ENCODE results near the gene KRTAP5-11. TPM values are rescaled to one million over a fixed set of nuclear protein-coding genes. Genes with fewer than 3 reads are reported as not detected.

The KRTAP5-11 gene
- total and polyA plus RNA-seq, 2 donors (not counting 1 experiment from before 2014, with no cell fraction given) = not detected

DNA sequence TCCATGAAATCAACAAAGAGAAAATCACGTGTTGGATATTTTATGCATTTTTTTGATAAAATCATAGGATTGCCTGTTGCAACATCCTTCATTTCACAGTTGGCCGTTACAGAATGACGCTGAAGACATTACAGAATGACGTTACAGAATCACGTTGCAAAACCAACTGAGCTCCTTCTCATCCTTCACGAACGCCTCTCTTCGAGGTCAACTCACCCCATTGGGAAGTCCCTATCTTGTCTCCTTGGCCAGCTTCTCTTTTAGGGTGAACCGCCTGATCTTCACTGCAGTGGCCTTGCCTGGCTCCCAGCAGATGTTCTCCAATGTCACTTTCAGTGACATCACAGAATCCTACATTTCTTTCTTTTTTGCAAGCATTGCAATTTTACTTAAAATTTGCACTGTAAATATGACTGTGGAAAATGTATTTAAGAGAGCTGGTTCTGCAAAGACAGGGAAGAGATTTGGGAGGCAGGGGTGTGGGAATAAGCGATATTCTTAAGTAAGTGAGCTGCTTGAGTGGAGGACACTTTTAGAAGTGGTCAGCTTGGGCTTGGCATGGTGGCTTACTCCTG is 50.6 kb downstream of the KRTAP5-11 start:
- H4K20me1 ChIP-seq (ENCODE audit: control insufficient read depth, insufficient read depth, low read length, poor library complexity, severe bottlenecking) = no peaks in the 10 kb centered on the region
- intact Hi-C loops (cut with micrococcal nuclease) = no loop called here
- H3K79me2 ChIP-seq (ENCODE audit: control insufficient read depth, insufficient read depth, low read length) = no peaks in the 10 kb centered on the region
- H3K9me3 ChIP-seq (ENCODE audit: control extremely low read depth in 1 of 3, control insufficient read depth in 2 of 3, insufficient read depth in 1 of 3, low read length in 2 of 3) = no peaks in the 10 kb centered on the region
- no peak overlapping the region for H2AFZ ChIP-seq (ENCODE audit: insufficient read depth, low read depth, low read length, poor library complexity, severe bottlenecking)
- H3K4me1 Mint-ChIP-seq = peaks cover 4% of the 10 kb centered on the region
- ChIA-PET POLR2A (no interaction called here), CTCF (interaction anchor here (1.1 kb wide), 2 partner anchors 30 to 717 kb away, joined by 3 read pairs; no protein-coding TSS in a partner anchor)
- H3K4me2 ChIP-seq (replicated peaks; ENCODE audit: low read depth, low read length, poor library complexity, severe bottlenecking) = no peak overlapping the region
- H3K27me3 ChIP-seq (replicated peaks in 1 of 4; ENCODE audit: control extremely low read depth in 1 of 4, control insufficient read depth in 3 of 4, insufficient read depth in 4 of 4, low read length in 3 of 4) = no peaks in the 10 kb centered on the region
- H3K9me3 Mint-ChIP-seq (ENCODE audit: insufficient read depth) = no peaks in the 10 kb centered on the region
- no peak overlapping the region for H3K9ac ChIP-seq (ENCODE audit: low read length)
- no peaks in the 10 kb centered on the region for H3K36me3 ChIP-seq (replicated peaks in 1 of 2; ENCODE audit: control extremely low read depth in 1 of 2, control insufficient read depth in 1 of 2, extremely low read depth in 1 of 2, insufficient read depth in 2 of 2, low read length in 1 of 2)
- H3K4me3 Mint-ChIP-seq = no peak overlapping the region
- H3K4me3 ChIP-seq (ENCODE audit: control extremely low read depth in 1 of 5, extremely low read depth in 1 of 5, insufficient read depth in 1 of 5, low read depth in 2 of 5, low read length in 4 of 5) = no peak overlapping the region
- ATAC-seq (ENCODE audit: low read depth) (no peak), DNase-seq (no peak)
- H3K27me3 Mint-ChIP-seq = peaks cover 4% of the 10 kb centered on the region
- no peak overlapping the region for H3K27ac Mint-ChIP-seq
- 85% methylated on average over 9 of the region's 10 CpGs for WGBS (ENCODE audit: insufficient coverage)
- TF ChIP-seq, protein P1, sequence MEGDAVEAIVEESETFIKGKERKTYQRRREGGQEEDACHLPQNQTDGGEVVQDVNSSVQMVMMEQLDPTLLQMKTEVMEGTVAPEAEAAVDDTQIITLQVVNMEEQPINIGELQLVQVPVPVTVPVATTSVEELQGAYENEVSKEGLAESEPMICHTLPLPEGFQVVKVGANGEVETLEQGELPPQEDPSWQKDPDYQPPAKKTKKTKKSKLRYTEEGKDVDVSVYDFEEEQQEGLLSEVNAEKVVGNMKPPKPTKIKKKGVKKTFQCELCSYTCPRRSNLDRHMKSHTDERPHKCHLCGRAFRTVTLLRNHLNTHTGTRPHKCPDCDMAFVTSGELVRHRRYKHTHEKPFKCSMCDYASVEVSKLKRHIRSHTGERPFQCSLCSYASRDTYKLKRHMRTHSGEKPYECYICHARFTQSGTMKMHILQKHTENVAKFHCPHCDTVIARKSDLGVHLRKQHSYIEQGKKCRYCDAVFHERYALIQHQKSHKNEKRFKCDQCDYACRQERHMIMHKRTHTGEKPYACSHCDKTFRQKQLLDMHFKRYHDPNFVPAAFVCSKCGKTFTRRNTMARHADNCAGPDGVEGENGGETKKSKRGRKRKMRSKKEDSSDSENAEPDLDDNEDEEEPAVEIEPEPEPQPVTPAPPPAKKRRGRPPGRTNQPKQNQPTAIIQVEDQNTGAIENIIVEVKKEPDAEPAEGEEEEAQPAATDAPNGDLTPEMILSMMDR (IDR thresholded peaks at IDR 0.05) = no peak
- TF ChIP-seq EZH2 (IDR thresholded peaks at IDR 0.05; ENCODE audit: borderline replicate concordance, insufficient read depth, low read depth, low read length, poor library complexity, severe bottlenecking) = no peak
- no peaks in the 10 kb centered on the region for H3K4me1 ChIP-seq (ENCODE audit: control insufficient read depth in 2 of 2, insufficient read depth in 2 of 2, low read length in 2 of 2)
- H3K27ac ChIP-seq (ENCODE audit: low read length in 2 of 2) = no peak overlapping the region

Small RNA genes lying within 50 kb of the gene (small RNA-seq; reads per million reads assigned to genes)
- gene AP000867.1 (ENCODE audit: insufficient read length, low read depth, low replicate concordance) (not detected), gene KRTAP5-14P (ENCODE audit: insufficient read length, low read depth, low replicate concordance) (not detected)

Other genes with a start within 250 kb of the KRTAP5-11 start
- 15.3 and 16.2 TPM in 2 replicates for gene DHCR7, start 134.5 kb downstream of the KRTAP5-11 start, total RNA-seq
- 6.9 and 12.1 TPM in 2 replicates for gene DHCR7, start 134.5 kb downstream of the KRTAP5-11 start, polyA plus RNA-seq
- gene NADSYN1, start 129.7 kb downstream of the KRTAP5-11 start, total RNA-seq = 222 and 223 TPM in 2 replicates
- 146 and 153 TPM in 2 replicates for gene NADSYN1, start 129.7 kb downstream of the KRTAP5-11 start, polyA plus RNA-seq
- 0.59 and 0.70 TPM in 2 replicates for gene KRTAP5-7, start 55.6 kb downstream of the KRTAP5-11 start, total RNA-seq
- gene KRTAP5-7, start 55.6 kb downstream of the KRTAP5-11 start, polyA plus RNA-seq = 0.10 and 0.17 TPM in 2 replicates
- gene KRTAP5-8, start 44.9 kb downstream of the KRTAP5-11 start, total RNA-seq = 0.49 TPM in 1 of 2 replicates, not detected in the other
- gene KRTAP5-8, start 44.9 kb downstream of the KRTAP5-11 start, polyA plus RNA-seq = 0.10 and 0.26 TPM in 2 replicates
- gene KRTAP5-9, start 34.5 kb downstream of the KRTAP5-11 start, total RNA-seq = 0.34 TPM in 1 of 2 replicates, not detected in the other
- gene KRTAP5-9, start 34.5 kb downstream of the KRTAP5-11 start, polyA plus RNA-seq = 0.69 and 0.95 TPM in 2 replicates
- 0.27 TPM in 1 of 2 replicates, not detected in the other for gene KRTAP5-10, start 17.3 kb downstream of the KRTAP5-11 start, total RNA-seq
- 0.19 TPM in 1 of 2 replicates, not detected in the other for gene KRTAP5-10, start 17.3 kb downstream of the KRTAP5-11 start, polyA plus RNA-seq

Data from B cell (primary cell).